Ovary (tissue), 3 donors: ENCODE results near the gene SIRT6.

Experiments used
- CTCF ChIP-seq, 3 donors: fragments of 450-650 bp in 2 of 3; fragments of 200-600 bp in 1 of 3; IDR thresholded peaks; one replicate each; pipeline versions ENCODE4 v1.5.1 to v1.8.0; 2016 to 2022; ENCODE audit warnings: antibody characterized with exemption in 3 of 3, mild to moderate bottlenecking in 1 of 3
- POLR2A ChIP-seq: fragments of 450-650 bp; IDR thresholded peaks from one replicate; pipeline ENCODE4 v1.6.1; 2017; ENCODE audit warnings: antibody characterized with exemption, mild to moderate bottlenecking, moderate library complexity
- donor health status: DM: no; HTN: no; CAD: no.

- TF ChIP-seq CTCF (IDR thresholded peaks at IDR 0.05) = no peak
- no peak for TF ChIP-seq POLR2A
These were observed 7.3 kb upstream of the SIRT6 start for GRCh38 chr19:4189641-4190040.
